Thyroid gland (tissue), 4 donors: ENCODE data around the gene MDH1B.

ENCODE experiments used
- POLR2A ChIP-seq, 2 donors: fragments of 450-650 bp; IDR thresholded peaks; one replicate each; pipeline ENCODE4 v1.6.1; 2017; ENCODE audit warnings: antibody characterized with exemption in 2 of 2, mild to moderate bottlenecking in 2 of 2, moderate library complexity in 1 of 2
- TF ChIP-seq, protein P1 (sequence below), 6 experiments: fragments of 200-600 bp in 3 of 6; fragments of 450-650 bp in 3 of 6; sonication (generic) in 3 of 6; IDR thresholded peaks; one replicate each; pipeline ENCODE4 v1.5.1; 2016 to 2019; ENCODE audit warnings: antibody characterized with exemption in 6 of 6, mild to moderate bottlenecking in 2 of 6, inconsistent platforms in 1 of 6, moderate library complexity in 1 of 6

DNA sequence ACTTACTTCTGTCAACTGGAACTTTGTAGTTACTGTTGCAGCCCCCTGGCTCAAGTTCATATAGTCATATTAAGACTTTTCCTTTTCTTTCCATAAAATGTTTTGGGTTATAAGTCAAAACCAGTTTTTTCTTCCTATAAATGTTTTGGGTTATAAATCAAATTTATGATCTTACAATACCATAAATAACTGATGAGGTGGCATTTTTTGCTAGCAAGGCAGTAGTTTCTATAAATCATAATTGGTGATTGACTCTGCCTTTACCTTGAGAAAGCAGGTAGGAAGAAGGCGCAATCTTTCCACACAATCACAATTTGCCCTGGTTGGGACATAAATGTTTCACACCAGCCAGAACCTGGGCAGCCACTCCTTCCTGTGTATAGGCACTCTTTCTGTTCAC is 41.8 kb downstream of the MDH1B start:
- TF ChIP-seq, protein P1, sequence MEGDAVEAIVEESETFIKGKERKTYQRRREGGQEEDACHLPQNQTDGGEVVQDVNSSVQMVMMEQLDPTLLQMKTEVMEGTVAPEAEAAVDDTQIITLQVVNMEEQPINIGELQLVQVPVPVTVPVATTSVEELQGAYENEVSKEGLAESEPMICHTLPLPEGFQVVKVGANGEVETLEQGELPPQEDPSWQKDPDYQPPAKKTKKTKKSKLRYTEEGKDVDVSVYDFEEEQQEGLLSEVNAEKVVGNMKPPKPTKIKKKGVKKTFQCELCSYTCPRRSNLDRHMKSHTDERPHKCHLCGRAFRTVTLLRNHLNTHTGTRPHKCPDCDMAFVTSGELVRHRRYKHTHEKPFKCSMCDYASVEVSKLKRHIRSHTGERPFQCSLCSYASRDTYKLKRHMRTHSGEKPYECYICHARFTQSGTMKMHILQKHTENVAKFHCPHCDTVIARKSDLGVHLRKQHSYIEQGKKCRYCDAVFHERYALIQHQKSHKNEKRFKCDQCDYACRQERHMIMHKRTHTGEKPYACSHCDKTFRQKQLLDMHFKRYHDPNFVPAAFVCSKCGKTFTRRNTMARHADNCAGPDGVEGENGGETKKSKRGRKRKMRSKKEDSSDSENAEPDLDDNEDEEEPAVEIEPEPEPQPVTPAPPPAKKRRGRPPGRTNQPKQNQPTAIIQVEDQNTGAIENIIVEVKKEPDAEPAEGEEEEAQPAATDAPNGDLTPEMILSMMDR (IDR thresholded peaks at IDR 0.05), result no peak
- TF ChIP-seq POLR2A (IDR thresholded peaks at IDR 0.05), result no peak
